SKM-1 (cell line): Measurements from ENCODE around the gene TRPM2.
"Not testable (repeated sequence)": the region's sequence is repeated elsewhere in the genome, so short reads cannot be mapped to it uniquely, and the experiment has no call there.

Experiments used
- DNase-seq: peaks from one replicate; lab custom pipeline; 2025; ENCODE audit not compliant: unreplicated experiment; lab: John Stamatoyannopoulos, UW

Gene TRPM2

DNA sequence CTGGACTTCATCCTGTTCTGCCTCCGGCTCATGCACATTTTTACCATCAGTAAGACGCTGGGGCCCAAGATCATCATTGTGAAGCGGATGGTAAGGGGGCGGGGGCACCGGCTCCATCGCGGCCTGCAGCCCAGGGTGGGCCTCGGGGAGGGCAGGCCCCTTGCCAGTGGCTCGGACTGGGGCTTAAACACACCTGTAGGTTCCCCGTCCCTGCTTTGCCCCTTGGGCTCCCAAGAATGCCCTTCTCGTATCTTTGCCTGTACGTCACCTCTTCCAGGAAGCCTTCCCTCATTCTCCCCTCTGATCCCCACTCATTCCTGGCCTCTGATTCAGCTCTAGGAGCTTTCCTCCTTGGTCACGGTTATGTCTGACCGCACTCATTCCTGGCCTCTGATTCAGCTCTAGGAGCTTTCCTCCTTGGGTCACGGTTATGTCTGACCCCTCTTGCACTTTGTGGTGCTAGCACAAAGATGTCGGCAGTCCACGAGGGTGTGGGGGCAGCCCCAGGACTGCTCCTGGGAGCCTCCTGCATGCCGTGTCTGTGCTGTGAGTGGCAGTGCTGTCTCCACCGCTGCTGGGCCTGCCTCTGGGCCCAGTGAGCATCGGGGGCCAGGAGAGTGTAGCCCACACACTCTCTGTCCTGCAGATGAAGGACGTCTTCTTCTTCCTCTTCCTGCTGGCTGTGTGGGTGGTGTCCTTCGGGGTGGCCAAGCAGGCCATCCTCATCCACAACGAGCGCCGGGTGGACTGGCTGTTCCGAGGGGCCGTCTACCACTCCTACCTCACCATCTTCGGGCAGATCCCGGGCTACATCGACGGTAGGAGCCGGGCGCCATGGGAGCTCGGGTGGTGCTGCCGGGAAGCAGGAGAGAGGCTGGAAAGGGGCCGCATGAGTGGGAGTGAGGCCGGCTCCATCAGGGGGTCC is 52.8 kb downstream of the TRPM2 start:
- no peak for DNase-seq

DNA sequence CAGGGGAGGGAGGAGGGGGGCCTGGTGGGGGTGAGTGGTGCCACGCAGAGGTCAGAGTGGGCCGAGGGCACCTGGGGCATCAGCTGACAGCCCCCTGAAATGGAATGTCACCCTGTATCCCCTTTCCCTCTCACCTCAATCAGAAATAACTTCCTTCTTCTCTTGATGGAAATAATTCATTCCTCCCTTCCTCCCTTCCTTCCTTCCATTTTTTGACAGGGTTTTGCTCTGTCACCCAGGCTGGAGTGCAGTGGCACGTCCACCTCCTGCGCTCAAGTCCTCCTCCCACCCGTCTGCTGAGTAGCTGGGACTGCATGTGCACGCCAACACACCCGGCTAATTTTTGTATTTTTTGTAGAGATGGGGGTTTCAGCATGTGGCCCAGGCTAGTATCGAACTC is 53.5 kb downstream of the TRPM2 start:
- DNase-seq, result no peak

DNA sequence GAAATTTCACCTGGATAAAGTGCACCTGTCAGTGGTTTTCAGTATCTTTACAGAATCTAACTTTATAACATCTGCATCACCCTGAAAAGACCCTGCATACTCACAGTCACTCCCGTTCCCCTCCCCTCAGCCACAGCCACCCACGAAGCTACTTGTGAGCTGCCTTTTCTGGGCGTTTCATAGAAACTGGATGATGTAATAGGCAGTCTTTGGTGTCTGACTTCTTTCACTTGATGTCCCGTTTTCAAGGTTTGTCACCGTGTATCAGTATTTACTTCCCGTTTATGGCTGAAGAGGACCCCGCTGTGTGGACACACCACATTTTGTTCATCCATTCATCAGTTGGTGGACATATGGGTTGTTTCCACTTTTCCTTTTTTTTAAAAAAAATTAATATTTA is 54.1 kb downstream of the TRPM2 start:
- no peak for DNase-seq

DNA sequence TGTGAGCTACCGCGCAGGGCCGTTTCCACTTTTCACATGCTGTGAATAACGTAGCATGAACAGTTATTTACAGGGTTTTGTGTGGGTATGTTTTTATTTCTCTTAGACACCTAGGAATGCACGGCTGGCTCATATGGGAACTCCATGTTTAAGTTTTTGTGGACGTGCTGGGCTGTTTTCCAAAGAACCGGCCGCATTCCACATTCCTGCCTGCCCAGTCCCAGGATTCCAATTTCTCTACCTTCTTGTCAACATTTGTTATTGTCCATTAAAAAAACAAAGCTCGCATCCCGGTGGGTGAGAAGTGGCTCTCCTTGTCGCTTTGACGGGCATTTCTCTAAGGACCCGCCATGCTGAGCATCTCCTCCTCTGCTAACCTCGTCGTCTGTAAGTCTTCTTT is 54.8 kb downstream of the TRPM2 start:
- no peak for DNase-seq

DNA sequence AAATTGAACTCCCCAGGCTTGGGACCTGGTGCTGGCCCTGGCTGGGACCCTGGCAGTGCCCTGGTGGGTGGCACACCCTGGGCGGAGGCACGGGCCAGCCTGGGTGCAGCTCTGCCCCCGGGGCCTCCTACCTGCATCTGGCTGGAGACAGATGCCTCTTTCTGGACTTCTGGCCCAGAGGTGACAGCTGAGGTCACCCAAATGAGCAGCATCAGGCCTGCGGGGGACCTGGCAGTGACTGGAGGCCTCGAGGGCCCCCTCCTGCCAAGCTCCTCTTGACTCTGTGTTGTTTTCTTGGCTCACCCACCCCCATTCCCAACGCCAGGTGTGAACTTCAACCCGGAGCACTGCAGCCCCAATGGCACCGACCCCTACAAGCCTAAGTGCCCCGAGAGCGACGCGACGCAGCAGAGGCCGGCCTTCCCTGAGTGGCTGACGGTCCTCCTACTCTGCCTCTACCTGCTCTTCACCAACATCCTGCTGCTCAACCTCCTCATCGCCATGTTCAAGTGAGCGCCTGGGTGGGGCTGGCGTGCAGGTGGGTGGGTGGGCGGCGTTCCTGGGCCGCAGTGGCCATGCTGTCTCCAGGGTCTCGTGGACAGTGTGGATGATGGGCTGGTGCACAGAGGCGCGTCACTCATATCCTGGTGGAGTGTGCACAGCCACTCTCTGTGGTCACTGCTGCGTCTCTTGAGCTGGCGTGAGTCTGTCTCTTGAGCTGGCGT is 60.3 kb downstream of the TRPM2 start:
- no peak for DNase-seq

DNA sequence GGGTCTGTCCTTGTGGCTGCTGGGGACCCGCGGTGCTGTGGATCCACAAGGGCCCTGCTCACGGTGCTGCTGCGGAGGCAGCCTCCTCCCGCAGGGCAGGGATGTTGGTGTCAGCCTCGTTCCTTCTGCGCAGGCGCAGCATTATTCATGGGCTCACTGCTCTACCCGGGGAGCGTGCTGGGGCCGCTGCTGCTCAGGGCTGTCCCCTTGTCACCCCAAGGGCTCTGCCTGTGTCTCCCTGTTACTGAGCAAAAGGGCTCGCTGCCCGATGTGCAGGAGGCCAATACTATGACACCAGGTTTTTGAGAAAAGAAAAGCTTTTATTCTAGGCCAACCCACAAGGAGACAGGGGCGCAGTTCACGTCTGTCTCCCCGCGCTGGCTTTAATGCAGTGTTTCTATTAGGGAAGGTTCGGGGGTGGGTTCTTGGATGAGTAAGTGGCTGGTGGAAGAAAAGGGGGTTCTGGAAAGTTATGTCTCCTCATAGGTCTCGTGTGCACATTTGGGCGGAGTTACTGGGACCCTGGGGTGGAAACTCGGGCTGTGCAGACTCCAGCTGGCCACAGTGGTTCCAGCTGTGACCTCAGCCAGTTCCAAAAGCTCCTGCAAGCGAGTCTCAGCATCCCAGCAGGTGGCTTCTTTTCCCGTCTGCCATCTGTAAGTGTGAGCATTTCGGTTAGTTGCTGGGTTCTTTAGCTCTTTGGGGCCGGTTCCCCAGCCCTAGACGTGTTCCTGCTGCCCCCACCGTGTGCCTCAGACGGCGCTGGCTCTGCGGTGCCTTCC is 61.1 kb downstream of the TRPM2 start:
- no peak for DNase-seq

DNA sequence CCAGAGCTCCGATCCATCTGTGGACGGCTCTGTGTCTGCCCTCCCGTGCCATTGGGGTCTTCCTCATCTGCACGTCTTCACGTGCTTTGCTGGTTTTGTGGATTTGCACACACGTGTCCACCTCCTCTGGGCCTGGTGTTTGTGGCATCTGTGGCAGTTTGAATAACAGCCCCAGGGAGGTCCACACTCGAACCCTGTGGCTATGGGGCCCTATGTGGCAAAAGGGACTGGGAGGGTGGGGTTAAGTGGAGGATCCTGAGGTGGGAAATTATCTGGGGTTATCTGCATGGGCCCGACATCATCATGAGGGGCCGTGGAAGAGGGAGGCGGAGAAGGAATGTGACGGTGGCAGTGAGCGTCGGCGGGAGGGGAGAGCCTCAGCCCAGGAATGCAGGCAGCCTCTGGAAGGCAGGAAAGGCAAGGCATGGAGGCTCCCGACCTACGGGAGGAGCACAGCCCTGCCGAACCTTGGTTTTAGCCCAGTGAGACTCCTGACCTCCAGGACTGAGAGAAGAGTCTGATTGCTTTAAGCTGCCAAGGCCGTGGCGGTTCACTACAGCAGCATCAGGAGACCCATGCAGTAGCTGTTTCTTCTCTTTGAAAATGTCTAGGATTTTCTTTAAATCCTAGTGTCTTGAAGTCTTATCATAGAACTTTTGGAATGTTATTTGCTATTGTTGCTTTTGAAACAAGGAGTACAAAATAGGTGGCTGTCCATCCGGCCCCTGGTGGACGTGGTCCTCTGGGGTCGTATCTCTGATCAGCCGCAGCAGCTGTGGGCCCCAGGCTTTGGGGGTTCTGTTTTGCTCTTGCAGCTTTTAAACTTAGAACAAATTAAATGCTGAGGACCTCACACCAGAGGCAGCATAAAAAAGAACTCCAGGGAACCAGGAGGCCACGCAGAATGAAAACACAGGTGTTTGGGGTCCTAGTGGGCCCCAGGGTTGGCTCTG is 61.9 kb downstream of the TRPM2 start:
- no peak for DNase-seq

DNA sequence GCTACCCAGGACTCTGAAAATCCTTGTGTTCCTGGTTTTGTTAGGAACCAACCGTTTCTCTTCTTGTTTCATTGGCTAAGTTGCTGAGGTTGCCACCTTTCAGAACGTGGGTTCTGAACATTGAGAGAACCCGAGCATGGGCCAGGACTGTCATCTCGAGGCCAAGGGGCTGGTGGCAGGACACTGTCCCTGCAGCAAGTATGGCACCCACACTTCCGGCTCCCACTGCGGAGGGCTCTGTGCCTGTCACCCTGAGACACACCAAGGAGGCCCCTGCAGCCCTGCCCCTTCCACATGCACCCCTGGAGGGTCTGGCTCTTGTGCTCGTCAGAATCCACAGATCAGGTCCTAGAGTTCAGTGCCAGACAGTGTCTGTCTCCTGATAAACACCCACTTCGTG is 62.8 kb downstream of the TRPM2 start:
- no peak for DNase-seq

DNA sequence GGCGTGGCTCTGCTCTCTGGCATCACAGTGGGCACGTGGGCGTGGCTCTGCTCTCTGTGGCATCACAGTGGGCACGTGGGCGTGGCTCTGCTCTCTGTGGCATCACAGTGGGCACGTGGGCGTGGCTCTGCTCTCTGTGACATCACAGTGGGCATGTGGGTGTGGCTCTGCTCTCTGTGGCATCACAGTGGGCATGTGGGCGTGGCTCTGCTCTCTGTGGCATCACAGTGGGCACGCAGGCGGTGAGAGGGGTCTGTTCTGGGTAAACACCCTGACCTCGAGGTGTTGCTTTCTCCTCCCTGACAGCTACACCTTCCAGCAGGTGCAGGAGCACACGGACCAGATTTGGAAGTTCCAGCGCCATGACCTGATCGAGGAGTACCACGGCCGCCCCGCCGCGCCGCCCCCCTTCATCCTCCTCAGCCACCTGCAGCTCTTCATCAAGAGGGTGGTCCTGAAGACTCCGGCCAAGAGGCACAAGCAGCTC is 64.2 kb downstream of the TRPM2 start:
- DNase-seq, result not testable (repeated sequence)

DNA sequence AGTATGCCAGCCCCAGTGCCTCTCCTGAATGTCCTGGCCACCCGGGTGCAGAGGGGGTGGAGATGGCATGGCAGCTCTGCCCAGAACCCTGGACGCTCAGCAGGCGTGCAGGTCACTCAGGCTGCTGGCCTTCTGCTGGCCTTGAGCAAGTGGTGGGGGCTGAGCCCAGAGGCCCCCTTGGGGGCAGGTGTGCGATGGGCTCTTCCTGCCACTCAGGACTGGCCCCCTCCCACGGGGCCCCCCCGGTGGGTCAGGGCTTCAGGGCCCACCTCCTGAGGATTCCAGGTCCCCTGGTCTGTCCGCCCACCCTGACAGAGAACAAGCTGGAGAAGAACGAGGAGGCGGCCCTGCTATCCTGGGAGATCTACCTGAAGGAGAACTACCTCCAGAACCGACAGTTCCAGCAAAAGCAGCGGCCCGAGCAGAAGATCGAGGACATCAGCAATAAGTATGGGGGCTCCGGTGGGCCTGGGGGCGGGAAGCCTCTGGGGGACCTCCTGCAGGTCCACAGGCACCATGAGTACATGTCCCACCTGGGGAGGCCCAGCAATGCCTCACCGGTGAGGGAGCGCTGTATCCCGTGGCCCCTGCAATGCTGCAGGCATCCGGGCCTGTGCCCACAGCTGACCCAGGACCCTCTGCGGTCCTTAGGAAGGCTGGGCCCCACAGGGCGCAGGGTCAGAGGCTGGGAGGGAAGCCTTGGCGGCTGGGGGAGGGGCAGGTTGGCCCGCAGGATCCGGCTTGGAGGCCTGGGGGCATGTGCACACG is 64.9 kb downstream of the TRPM2 start:
- no peak for DNase-seq

DNA sequence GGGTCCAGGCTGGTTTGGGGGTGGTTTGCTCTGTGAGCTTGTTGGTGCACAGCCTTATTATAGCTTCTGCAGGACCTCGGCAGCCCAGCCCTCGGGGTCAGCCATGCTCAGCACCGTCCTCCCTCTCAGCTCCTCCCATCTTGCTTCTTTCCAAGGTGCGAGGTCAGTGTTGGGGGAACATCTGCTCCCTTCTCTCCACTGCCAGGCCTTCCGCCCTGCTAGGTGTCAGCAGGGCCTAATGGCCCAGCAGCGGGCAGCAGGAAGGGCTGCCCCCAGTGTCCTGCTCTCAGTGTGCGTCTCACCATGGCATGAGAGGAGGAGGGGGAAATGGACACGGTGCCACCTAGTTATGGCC is 65.4 kb downstream of the TRPM2 start:
- DNase-seq, result no peak

DNA sequence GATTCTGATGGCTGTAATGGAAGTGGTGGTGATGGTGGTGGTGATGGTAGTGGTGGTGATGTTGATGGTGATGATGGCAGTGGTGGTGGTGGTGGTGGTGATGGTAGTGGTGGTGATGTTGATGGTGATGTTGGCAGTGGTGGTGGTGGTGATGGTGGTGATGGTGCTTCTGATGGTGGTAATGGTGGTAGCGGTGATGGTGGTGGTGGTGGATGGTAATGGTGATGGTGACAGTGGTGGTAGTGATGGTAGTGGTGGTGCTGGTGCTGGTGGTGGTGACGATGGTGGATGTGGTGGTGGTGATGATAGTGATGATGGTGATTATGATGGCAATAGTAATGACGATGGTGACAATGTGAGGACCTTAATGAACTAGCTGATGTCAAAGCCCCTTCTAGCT is 66.3 kb downstream of the TRPM2 start:
- DNase-seq, result no peak

DNA sequence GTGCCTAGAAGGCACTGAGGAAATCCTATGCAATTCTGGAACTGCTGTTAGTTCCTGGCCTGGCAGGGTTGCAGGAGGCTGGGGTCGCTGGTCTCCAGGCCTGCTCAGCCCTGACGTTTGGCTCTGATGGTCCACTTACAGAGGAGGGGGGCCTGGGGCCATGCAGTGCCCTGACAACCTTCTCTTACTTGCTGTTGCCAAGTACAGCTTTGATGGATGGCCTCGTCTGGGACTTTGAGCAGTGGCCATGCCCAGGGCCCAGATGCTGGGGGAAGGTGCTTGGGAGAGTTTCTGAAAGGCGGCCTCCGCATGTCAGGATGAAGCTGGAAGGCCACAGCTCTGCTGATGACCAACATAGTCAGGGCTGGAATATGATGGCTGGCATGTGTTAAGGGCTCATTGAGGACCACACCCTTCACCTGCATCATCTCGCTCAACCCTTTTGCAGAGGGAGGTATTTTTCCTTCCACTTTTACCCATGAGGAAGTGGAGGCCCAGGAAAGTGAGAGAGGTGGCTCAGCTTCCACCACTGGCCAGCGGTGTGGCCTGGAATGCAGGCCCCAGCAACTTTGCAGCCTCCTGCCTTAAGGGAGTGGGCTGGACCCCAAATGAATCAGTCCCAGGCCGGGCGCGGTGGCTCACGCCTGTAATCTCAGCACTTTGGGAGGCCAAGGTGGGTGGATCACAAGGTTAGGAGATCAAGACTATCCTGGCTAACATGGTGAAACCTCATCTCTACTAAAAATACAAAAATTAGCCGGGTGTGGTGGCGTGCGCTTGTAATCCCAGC is 67.2 kb downstream of the TRPM2 start:
- no peak for DNase-seq

DNA sequence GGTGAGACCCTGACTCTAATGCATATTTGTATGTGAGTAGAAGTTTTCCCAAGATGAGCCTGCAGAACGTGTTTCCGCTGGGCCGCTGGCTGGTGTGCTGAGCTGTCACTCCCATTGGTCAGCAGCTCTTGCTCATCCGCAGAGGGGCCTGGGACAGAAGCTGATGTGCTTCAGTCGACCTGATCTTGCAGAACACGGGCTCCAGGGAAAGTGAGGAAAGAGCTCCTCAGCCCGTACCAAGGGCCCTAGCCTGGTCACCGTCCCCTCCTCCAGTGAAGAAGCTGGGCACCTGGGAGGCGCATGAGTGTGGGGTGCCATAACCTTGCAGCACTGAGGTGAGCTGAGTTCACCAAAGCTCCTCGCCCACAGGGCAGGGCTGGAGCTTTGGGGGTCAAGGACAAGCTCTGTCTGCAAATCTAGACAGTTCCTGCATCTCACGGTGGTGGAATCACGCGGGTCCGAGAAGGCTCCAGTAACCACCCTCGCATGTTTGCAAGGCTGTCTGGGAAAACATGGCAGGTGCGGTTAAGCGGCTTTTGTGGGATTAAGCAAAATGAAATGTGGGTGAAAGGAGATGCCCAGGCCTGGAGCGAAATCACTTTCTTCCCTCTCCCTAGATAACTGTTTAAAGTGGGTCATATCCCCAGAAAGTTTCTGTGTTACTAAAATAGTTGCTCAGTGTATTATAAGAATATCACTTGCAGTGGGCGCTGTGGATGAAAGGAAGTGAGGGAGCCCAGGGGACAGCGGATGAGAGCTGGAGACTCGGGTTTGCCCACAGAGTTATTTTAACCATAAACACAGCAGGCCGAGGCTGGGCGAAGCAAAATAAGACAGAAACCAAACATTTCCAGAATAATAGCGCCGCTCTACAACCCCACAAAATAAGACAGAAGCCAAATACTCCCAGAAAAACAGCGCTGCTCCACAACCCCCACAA is 68.8 kb downstream of the TRPM2 start:
- DNase-seq, result no peak

DNA sequence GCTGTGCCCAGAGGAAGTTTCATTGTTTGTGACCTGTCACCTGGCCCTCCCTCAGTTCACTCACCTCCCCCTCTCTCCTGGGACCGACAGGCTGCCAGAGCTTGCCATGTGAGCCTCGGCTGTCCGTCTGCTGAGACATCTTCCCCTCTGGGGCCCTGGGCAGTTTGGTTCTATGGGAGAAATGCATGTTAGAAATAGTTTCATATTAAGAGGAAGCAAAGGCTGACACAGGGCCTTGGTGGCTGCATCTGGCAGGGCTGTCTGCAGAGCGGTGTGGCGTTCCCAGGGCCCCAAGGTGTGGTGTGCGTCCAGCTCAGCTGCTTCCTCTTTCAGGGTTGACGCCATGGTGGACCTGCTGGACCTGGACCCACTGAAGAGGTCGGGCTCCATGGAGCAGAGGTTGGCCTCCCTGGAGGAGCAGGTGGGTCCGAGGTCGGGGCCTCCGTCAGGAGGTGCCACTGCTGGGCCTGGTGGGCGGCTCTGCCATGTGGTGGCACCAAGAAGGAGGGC is 69.9 kb downstream of the TRPM2 start:
- no peak for DNase-seq

DNA sequence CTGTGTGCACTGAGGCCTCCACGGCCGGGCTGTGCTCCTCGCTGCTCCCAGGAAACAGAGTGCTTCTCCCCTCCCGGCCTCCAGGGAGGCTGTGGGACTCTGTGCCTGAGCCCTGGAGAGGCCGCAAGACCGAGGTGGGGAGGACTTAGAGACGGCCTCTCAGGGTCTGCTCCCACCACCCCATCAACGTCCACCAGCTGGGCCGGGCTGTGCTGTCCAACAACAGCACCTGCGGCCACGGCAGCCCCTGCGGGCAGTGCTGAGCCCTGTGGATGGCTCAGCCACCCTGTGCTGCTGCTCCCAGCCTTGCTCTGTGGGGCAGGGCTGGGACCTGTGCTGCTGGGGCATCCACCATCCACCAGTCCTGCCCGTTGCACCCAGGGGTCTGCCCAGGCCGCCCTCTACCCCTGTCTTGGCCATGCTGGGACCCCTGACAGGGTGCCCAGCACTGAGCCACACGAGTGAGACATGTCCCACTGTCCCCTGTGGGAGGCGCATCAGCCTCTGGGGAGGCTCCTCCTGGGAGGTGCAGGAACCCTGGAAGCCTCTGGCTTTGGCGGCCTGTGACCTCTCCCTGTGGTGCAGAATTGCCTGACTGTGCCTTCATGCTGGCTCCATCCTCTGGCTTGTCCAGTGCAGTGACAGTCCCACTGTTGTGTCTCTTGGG is 70.7 kb downstream of the TRPM2 start:
- DNase-seq, result no peak
